ENCODE measurements around the gene MUC12. TPM values are rescaled to one million over a fixed set of nuclear protein-coding genes. Genes with fewer than 3 reads are reported as not detected.

Gene MUC12
- total RNA-seq, 2 experiments from 2014 or later: 0.50 TPM; not detected in 1

DNA sequence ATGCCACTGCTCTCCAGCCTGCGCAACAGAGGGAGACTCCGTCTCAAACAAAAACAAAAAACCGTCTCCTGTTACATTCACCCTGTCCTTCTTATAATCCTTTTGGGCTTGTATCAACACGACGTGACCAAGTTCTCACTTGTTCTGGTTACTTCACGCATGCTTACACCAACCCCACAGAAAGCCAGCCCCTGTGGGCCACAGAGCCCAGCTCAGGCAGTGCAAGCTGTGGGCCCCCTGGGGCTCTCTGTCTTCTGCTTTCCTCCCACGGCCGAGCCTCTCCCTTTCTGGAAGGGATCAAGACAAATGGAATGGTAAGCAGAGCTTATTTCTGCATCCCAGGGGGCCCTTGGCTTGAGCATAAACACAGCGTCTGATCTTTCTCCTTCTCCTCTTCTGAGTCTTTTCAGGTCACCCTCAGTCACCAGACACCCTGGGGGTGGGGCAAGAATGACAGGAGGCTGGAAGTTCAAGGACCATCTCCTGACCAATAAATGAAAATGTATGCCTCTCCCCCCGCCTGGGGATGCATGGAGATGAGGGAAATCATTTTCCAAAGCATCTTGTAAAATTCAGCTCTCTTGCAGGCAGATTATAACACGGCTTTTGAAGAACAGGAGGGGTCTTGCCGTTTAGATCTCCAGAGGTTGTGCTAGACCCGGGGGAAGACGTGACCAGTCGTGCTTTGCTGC, 96.9 kb downstream of the MUC12 start:
- H3K36me3 Mint-ChIP-seq (ENCODE audit: low read depth): no peaks in the 10 kb centered on the region
- no peaks in the 10 kb centered on the region for H3K4me1 Mint-ChIP-seq
- H3K27ac Mint-ChIP-seq: no peak overlapping the region
- ChIA-PET POLR2A (no interaction called here), CTCF (interaction anchor here (1.0 kb wide), 1 partner anchor 11 kb away, joined by 5 read pairs; no protein-coding TSS in a partner anchor)
- peaks cover 22% of the 10 kb centered on the region for H3K27me3 Mint-ChIP-seq
- no peak for DNase-seq
- H3K9me3 Mint-ChIP-seq: no peaks in the 10 kb centered on the region
- H3K4me3 Mint-ChIP-seq: no peak overlapping the region

DNA sequence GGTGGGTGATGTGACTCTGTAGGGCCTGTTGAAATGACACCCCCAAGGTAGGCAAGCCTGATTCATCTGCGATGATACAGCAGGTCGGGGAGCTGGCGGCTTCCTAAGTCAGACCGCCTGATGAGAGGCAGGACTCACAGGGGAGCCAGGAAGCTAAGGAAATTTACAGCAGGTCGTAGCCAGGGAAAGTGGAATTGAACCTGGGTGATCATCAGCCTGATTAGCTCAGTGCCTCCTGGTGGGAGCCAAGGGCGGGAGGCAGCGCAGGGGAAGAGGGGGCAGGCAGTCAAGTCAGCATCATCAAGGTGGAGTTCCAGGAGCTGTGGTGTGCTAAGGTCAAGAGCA, 97.4 kb downstream of the MUC12 start:
- CTCF ChIA-PET: interaction anchor here (1.0 kb wide), 1 partner anchor 11 kb away, joined by 5 read pairs; no protein-coding TSS in a partner anchor

DNA sequence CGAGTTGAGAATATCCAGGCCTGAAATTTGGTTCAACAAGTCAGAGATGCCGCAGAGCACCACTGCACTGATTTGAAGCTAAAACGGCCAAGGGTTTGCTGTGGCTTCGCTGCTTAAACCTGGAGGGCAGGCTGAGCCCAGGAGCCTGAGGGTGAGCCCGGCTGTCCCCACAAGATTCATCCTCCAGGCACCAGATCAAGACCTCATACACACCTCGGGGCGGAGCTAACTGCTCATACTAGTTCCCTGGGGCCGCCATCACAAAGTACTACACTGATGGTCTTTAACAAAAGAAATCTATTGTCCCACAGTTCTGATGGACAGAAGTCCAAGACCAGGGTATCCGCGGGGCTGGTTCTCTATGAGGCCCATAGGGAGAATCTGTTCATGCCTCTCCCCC, 99.0 kb downstream of the MUC12 start:
- H3K36me3 Mint-ChIP-seq (ENCODE audit: low read depth): no peaks in the 10 kb centered on the region
- no peak overlapping the region for H3K4me3 Mint-ChIP-seq
- H3K4me1 Mint-ChIP-seq: no peaks in the 10 kb centered on the region
- CTCF ChIA-PET: no interaction called here
- DNase-seq: no peak
- no peak overlapping the region for H3K27ac Mint-ChIP-seq
- POLR2A ChIA-PET: no interaction called here
- peaks cover 23% of the 10 kb centered on the region for H3K27me3 Mint-ChIP-seq
- no peaks in the 10 kb centered on the region for H3K9me3 Mint-ChIP-seq

More for the DNA sequence above, 97.4 kb downstream of the MUC12 start:
- Mint-ChIP-seq H3K4me1 (no peaks in the 10 kb centered on the region), H3K4me3 (no peak overlapping the region), H3K36me3 (ENCODE audit: low read depth) (no peaks in the 10 kb centered on the region), H3K9me3 (no peaks in the 10 kb centered on the region), H3K27me3 (peaks cover 22% of the 10 kb centered on the region), H3K27ac (no peak overlapping the region)
- no peak for DNase-seq
- POLR2A ChIA-PET: no interaction called here

Other genes with a start within 250 kb of the MUC12 start
- not detected for gene EPO, start 249.1 kb upstream of the MUC12 start, total RNA-seq
- gene ZAN, start 236.0 kb upstream of the MUC12 start, total RNA-seq: not detected
- gene EPHB4, start 142.0 kb upstream of the MUC12 start, total RNA-seq: under 1 TPM; 0.60 TPM
- 10 to 100 TPM; 34.0 to 36.3 TPM for gene SLC12A9, start 116.9 kb upstream of the MUC12 start, total RNA-seq
- 10 to 100 TPM; 28.9 to 30.1 TPM for gene TRIP6, start 102.2 kb upstream of the MUC12 start, total RNA-seq
- 100 to 1,000 TPM; 202 to 205 TPM for gene SRRT, start 94.5 kb upstream of the MUC12 start, total RNA-seq
- 1 to 10 TPM; 2.1 to 3.0 TPM for gene UFSP1, start 79.8 kb upstream of the MUC12 start, total RNA-seq
- gene ACHE, start 73.7 kb upstream of the MUC12 start, total RNA-seq: under 1 TPM in 1 of 2 experiments, not detected in 1; 0.13 TPM
- gene MUC3A, start 20.0 kb upstream of the MUC12 start, total RNA-seq: under 1 TPM in 1 of 2 experiments, not detected in 1; 0.20 TPM
- not detected for gene MUC17, start 50.5 kb downstream of the MUC12 start, total RNA-seq
- gene TRIM56, start 115.9 kb downstream of the MUC12 start, total RNA-seq: 10 to 100 TPM; 72.6 to 72.7 TPM
- gene SERPINE1, start 157.5 kb downstream of the MUC12 start, total RNA-seq: under 1 TPM; 0.23 to 0.28 TPM
- 10 to 100 TPM; 46.7 to 50.0 TPM for gene AP1S1, start 184.9 kb downstream of the MUC12 start, total RNA-seq
- gene VGF, start 196.0 kb downstream of the MUC12 start, total RNA-seq: under 1 TPM; 0.30 to 0.33 TPM
- gene NAT16, start 210.7 kb downstream of the MUC12 start, total RNA-seq: not detected
- gene MOGAT3, start 231.5 kb downstream of the MUC12 start, total RNA-seq: not detected
- 10 to 100 TPM; 63.3 to 66.6 TPM for gene PLOD3, start 248.0 kb downstream of the MUC12 start, total RNA-seq
- gene ZNHIT1, start 248.6 kb downstream of the MUC12 start, total RNA-seq: 10 to 100 TPM; 59.9 to 60.5 TPM

Data from activated CD4-positive, alpha-beta memory T cell treated with anti-CD3 and anti-CD28 coated beads, Interleukin-2, amount 10 ng/mL, durations not matched to agents 7 days and 5 days (primary cell).